ENCODE data around the gene PPARA. TPM values are rescaled to one million over a fixed set of nuclear protein-coding genes. Genes with fewer than 3 reads are reported as not detected.

PPARA gene
- total and polyA plus RNA-seq, 2 donors (not counting 3 experiments of a cell fraction or from before 2014, with no cell fraction given), result 3.1 to 10.7 TPM

- Histone ChIP-seq H3K27me3 (ENCODE audit: control insufficient read depth in 2 of 2, insufficient read depth in 2 of 2, low read length in 2 of 2) (peaks cover 40 to 55% of the 10 kb centered on the region in 2 experiments), H2AFZ (ENCODE audit: low read depth, low read length) (no peak overlapping the region), H3K27ac (ENCODE audit: insufficient read depth, low read depth, low read length) (no peak overlapping the region), H3K9me3 (replicated peaks; ENCODE audit: control insufficient read depth, insufficient read depth, low read length) (no peaks in the 10 kb centered on the region), H3K36me3 (ENCODE audit: control insufficient read depth in 2 of 2, extremely low read depth in 1 of 2, insufficient read depth in 2 of 2, low read length in 2 of 2) (no peaks in the 10 kb centered on the region), H3K9me1 (replicated peaks; ENCODE audit: control insufficient read depth, extremely low read depth, insufficient read depth, low read length) (no peaks in the 10 kb centered on the region), H3K9ac (replicated peaks; ENCODE audit: extremely low read depth, insufficient read depth, low read length) (no peak overlapping the region), H3K4me1 (ENCODE audit: control insufficient read depth, extremely low read depth, insufficient read depth, low read length) (no peaks in the 10 kb centered on the region), H3K4me2 (ENCODE audit: insufficient read depth, low read length) (no peak overlapping the region), H3K79me2 (ENCODE audit: control insufficient read depth, insufficient read depth, low read length) (no peaks in the 10 kb centered on the region), H3K4me3 (replicated peaks in 1 of 3; ENCODE audit: insufficient read depth in 1 of 3, low read depth in 1 of 3, low read length in 3 of 3) (no peak overlapping the region), H4K20me1 (replicated peaks; ENCODE audit: control insufficient read depth, extremely low read depth, insufficient read depth, low read length) (no peaks in the 10 kb centered on the region)
- no TSS peak for BruUV-seq (replicated peaks)
- no peak for TF ChIP-seq CTCF (IDR thresholded peaks at IDR 0.05; ENCODE audit: extremely low read depth in 1 of 2, insufficient read depth in 1 of 2, low read depth in 1 of 2, low read length in 2 of 2)
- TF ChIP-seq, protein P1, sequence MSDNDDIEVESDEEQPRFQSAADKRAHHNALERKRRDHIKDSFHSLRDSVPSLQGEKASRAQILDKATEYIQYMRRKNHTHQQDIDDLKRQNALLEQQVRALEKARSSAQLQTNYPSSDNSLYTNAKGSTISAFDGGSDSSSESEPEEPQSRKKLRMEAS (IDR thresholded peaks at IDR 0.05; ENCODE audit: insufficient read depth, insufficient read length), result no peak
- TF ChIP-seq GATA2 (IDR thresholded peaks at IDR 0.05; ENCODE audit: insufficient read depth, insufficient read length, low read depth, low read length), result no peak
- no peak for TF ChIP-seq POLR2AphosphoS5 (IDR thresholded peaks at IDR 0.05; ENCODE audit: insufficient read depth, low read depth, low read length)
- no peak for TF ChIP-seq POLR2A (IDR thresholded peaks at IDR 0.05; ENCODE audit: low read depth, low read length)
- TF ChIP-seq JUN (IDR thresholded peaks at IDR 0.05; ENCODE audit: borderline replicate concordance, insufficient read depth, insufficient read length, low read depth), result no peak
- TF ChIP-seq EZH2 (IDR thresholded peaks at IDR 0.05; ENCODE audit: borderline replicate concordance, low read depth, low read length, severe bottlenecking), result no peak
- TF ChIP-seq FOS (IDR thresholded peaks at IDR 0.05; ENCODE audit: borderline replicate concordance, insufficient read depth, low read length), result no peak
- TF ChIP-seq MYC (IDR thresholded peaks at IDR 0.05; ENCODE audit: low read depth, low read length), result no peak
- intact Hi-C loops (cut with micrococcal nuclease) (no loop called here), dilution Hi-C loops (cut with MboI; ENCODE audit: extremely low pct_ligation_motif_present, low sequenced_read_pairs) (no loop called here)
- FAIRE-seq, result no peak
- DNase-seq (ENCODE audit: low read depth, low spot score), result no peak
- POLR2A ChIA-PET, result no interaction called here
- CTCF ChIA-PET, result interaction anchor here (3.6 kb wide), 1 partner anchor 10 kb away, joined by 11 read pairs; the partner anchor contains the start of gene CDPF1
Measured at GRCh38 chr22:46260038-46260437, 109.7 kb downstream of the PPARA start.
